HG02571 (cell line): Measurements from ENCODE around the gene KRT40.

Experiments used
- ATAC-seq: cut with Tn5 transposase; IDR thresholded peaks from one replicate; pipeline ENCODE4 v1.9.1; 2021; ENCODE audit warnings: mild to moderate bottlenecking, moderate library complexity; ENCODE audit not compliant: unreplicated experiment

KRT40 gene

GRCh38 chr17:40997361-40997760, 13.2 kb upstream of the KRT40 start:
- ATAC-seq: no peak

GRCh38 chr17:40996829-40997228, 12.7 kb upstream of the KRT40 start:
- ATAC-seq: no peak

GRCh38 chr17:40995116-40995515, 11.0 kb upstream of the KRT40 start:
- no peak for ATAC-seq

- no peak for ATAC-seq
Measured at GRCh38 chr17:40993839-40994238, 9.7 kb upstream of the KRT40 start, which contains the start of gene KRTAP3-3. TSS of gene KRTAP3-3 (minus strand) at chr17:40994164. CDS start at chr17:40994097, 67 bp downstream.

GRCh38 chr17:40993084-40993483, 9.0 kb upstream of the KRT40 start:
- no peak for ATAC-seq

- ATAC-seq: no peak
Measured at GRCh38 chr17:40992666-40993065, 8.5 kb upstream of the KRT40 start.

- ATAC-seq: no peak
Measured at GRCh38 chr17:40986920-40987319, 2.8 kb upstream of the KRT40 start.

GRCh38 chr17:40981115-40981514, 3.0 kb downstream of the KRT40 start:
- ATAC-seq: no peak

GRCh38 chr17:40980596-40980995, 3.5 kb downstream of the KRT40 start:
- ATAC-seq: no peak

GRCh38 chr17:40980117-40980516, 4.0 kb downstream of the KRT40 start:
- ATAC-seq: no peak

GRCh38 chr17:40978575-40979151, 5.5 kb downstream of the KRT40 start:
- ATAC-seq: no peak

- no peak for ATAC-seq
Measured at GRCh38 chr17:40975516-40975915, 8.6 kb downstream of the KRT40 start.

- no peak for ATAC-seq
Measured at GRCh38 chr17:40974366-40974765, 9.8 kb downstream of the KRT40 start.

- ATAC-seq: no peak
Measured at GRCh38 chr17:40967582-40967981, 16.5 kb downstream of the KRT40 start.

GRCh38 chr17:40966848-40967247, 17.3 kb downstream of the KRT40 start, which contains the start of gene KRT39:
TSS of gene KRT39 (minus strand) at chr17:40966948. CDS start at chr17:40966856, 92 bp downstream.
- no peak for ATAC-seq

- no peak for ATAC-seq
Measured at GRCh38 chr17:40963838-40964237, 20.3 kb downstream of the KRT40 start.

GRCh38 chr17:40962059-40962561, 22.0 kb downstream of the KRT40 start:
- ATAC-seq: no peak

- no peak for ATAC-seq
Measured at GRCh38 chr17:40961591-40961990, 22.5 kb downstream of the KRT40 start.

GRCh38 chr17:40960144-40960543, 24.0 kb downstream of the KRT40 start:
- ATAC-seq: no peak

GRCh38 chr17:40958086-40958953, 25.8 kb downstream of the KRT40 start:
- ATAC-seq: no peak

- ATAC-seq: no peak
Measured at GRCh38 chr17:40956401-40957254, 27.5 kb downstream of the KRT40 start.
